ENCODE data around the gene INPP4B.

INPP4B gene

GRCh38 chr4:142567620-142568451 is 278.3 kb downstream of the INPP4B start:
- no peak for DNase-seq

- DNase-seq, result no peak
Observed at GRCh38 chr4:142567199-142567598, 278.9 kb downstream of the INPP4B start.

- DNase-seq, result no peak
Observed at GRCh38 chr4:142566777-142567176, 279.3 kb downstream of the INPP4B start.

GRCh38 chr4:142566243-142566642 is 279.9 kb downstream of the INPP4B start:
- DNase-seq, result no peak

GRCh38 chr4:142565771-142566170 is 280.3 kb downstream of the INPP4B start:
- no peak for DNase-seq

GRCh38 chr4:142563682-142564291 is 282.3 kb downstream of the INPP4B start:
- no peak for DNase-seq

DNA sequence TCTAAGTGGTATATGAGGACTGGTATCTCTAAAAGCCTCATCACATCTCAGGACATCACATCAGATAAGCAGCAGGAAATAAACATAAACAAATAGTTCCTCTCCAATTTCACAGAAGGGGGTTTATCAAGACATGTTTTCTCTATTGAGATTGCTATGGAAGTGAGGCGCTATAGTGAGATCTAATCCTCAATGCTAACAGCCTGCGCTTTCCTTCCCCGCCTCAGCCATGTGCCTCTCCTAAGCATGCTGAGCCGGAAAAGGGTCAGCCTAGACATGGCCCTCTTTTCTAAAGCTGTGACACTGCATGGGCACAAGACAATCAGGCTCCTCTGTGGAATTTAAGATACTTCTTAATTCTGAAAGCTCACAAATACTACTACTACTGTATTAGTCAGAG is 286.1 kb downstream of the INPP4B start:
- DNase-seq, result no peak

DNA sequence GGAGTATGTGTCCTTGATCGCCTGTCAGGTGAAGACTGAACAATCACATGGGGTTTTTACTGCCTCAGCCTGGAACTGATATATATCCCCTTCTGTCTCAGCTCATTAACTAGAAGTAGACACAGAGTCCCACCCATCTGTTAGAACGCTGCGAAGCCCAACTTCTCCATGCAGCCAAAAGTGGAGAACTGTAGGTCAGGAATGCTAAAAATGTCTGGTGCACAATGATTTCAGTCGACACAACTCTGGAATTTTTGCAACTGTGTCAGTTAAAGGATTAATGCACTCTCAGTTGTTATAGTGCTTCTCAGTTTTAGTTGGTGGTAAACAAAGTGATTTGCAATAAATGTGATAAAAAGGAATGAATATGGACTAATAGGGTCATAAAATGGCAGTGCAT is 287.2 kb downstream of the INPP4B start:
- DNase-seq, result no peak

DNA sequence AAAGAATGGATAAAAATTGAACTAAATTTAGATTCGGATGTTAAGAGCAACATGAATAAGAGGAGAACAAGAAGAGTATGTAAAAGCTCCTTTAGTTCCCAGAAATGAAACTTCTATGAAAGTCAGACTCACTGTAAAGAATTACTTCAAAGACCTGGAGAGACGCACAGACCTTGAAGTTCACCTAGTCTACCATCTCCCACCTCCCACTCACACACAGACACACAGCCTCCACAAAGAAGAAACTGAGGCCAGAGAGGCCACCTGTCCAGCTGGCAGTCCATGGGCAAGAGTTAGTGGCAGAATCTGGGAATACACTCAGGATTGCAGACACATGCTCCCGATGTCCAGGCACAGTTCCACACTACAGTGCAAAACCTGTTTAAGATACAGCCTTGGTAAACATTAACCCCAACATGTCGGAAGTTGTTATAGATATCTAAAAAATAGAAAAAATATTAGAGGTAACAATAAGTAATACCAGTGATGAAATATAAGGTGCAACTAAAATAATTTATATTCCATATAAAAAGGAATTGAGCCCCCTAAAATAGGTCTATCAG is 288.8 kb downstream of the INPP4B start:
- no peak for DNase-seq

- no peak for DNase-seq
Observed at GRCh38 chr4:142556570-142557238, 289.4 kb downstream of the INPP4B start.

DNA sequence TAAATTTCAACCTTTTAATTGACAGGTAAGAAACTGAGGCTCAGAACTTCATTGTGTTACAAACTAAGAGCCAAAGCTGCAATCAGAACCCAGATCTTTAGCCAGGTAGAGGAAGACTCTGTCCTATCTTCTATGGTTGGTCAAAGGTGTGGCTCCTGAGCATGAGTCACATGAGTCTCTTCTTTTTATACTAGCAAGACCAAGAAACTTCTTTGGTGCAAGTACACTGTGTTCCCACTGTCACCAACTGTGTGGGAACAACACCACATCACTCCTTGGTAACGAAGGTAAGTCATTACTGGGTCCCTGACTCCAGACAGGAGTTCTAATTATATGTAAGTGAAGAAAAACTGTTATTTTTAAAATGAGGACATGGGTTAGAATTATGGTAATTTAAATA is 290.1 kb downstream of the INPP4B start:
- DNase-seq, result no peak

DNA sequence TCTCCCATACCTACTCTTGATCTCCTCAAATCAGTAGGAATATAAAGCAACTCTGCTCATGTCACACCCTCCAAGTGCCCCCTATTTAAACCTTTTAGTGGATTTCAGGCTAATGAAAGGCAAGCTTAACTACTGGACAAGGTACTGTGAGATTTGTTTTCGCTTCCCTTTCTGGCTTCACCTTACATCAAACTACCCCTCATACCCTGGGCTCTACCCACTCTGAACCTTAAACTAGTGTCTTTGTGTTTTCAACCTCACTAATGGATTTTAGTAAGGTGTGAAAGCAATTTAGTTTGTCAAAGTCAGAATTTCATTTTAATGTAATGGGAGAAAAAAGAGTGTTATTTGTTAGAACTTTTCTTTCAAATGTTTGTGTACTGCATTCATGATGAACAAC is 291.7 kb downstream of the INPP4B start:
- no peak for DNase-seq

GRCh38 chr4:142551517-142552305 is 294.4 kb downstream of the INPP4B start:
- no peak for DNase-seq

DNA sequence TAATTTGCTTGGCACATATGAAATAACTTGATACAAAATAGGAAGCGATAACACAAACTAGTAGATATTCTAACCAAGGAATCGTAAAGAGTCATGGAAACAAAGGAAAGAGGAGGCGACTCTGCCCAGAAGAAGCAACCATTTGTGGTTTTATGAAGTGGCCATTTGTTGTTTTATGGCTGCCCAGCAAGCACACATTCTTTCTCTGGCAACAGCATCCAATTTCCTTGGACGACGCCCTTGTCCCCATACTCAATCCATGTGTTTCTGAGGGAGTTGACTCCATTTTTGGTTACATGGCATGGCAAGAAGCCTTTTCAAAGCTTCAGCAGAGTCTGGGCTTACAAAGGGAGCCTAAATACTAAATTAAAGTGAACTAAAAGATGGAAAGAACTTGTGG is 295.1 kb downstream of the INPP4B start:
- no peak for DNase-seq

GRCh38 chr4:142549726-142550463 is 296.2 kb downstream of the INPP4B start:
- no peak for DNase-seq

DNA sequence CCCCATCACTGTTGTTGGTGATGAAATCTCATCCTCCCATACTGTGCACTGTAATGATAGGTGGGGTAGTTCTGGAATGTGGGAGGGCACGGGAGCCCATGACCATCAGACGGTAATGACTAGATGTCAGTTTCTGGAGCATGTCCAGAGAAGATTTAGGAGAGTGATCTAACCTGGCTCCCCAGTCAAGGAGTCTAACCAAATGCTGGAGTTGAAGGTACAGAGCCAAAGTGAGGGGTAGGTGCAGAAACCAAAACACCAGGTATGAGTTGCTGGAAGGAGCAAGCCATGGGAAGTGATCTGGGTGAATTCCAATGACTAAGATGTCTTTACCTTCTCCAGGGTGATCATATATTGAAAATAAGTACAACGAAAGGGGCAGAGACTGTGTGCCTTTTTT is 296.9 kb downstream of the INPP4B start:
- no peak for DNase-seq

- DNase-seq, result no peak
Observed at GRCh38 chr4:142548491-142548890, 297.6 kb downstream of the INPP4B start.

DNA sequence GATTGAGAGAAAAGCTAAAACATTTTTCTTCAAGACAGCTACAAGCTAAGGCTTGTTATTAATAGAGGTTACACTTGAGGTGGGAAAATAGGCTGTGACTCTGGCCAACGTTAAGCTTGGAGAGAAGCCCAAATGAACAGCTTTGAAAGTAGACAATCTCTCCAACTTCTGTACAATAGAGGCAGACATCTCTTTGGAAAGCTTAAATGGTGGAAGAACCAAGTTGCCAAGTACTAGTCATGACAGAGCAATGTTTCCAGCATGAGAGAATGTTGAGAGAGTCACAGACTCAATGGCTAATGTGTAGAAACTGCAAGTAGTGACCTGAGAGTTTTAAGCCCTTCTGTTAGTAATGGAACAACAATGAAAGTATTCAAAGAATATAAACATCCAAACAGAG is 298.1 kb downstream of the INPP4B start:
- no peak for DNase-seq

DNA sequence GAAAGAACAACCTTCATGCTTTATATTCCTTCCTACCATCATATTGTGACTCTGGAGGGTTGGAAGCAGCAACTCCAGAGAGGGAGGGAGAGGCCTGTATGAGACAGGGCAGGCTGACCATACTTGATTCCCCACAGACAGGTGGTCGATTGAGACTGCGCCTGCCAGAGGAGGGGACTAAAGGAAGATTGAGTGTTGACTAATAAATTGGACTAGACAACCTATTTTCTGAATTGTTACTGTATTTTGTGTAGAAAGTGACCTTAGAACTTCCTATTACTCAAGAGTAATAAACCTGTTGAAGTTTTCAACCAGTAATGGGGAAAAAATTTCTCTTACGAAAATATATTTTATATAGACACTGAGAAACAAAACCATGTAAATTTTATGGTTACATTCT is 301.5 kb downstream of the INPP4B start:
- DNase-seq, result no peak

- DNase-seq, result no peak
Observed at GRCh38 chr4:142544039-142544438, 302.1 kb downstream of the INPP4B start.

- DNase-seq, result no peak
Observed at GRCh38 chr4:142540483-142540804, 305.7 kb downstream of the INPP4B start.

DNA sequence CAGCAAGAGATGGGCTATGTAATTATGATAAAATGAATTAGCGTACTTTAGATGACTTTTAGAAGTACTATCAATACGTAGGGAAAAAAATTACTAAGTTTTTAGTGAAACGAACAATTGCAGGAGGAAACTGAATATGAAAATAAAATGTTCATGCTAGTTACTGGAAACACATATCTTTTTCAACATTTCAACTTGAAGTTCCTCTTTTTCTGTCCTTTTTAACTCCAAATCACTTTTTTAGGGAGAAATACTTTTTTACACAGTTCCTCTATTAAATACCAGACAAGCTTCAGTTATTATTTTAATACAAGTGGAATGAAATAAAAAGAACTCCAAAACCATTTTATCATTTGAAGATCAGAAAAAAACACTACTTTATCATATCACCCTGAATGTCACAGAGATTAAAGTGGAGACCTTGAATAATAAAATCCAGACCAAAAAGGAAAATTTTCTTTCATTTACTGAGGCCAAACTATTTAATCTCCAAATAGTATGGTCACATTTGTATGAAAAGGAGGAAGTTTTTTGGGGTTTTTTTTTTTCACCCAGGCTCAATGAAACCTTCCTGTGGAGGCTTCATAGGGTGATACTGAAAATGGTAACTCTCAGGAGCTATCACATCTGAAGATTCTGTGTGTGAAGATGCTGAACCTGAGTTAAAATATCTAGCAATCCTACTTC is 306.2 kb downstream of the INPP4B start:
- DNase-seq, result no peak
